NCI-H526 treated with DMSO at 0.1 percent for 48 hours (cell line): ENCODE results near the gene CDC20.
A peak's percentile ranks its signal among the peaks of the same experiment; 100 is the strongest.

Source experiments
- DNase-seq: peaks from one replicate; lab custom pipeline; 2025; lab: John Stamatoyannopoulos, UW

The CDC20 gene

GRCh38 chr1:43329995-43330751 lies 28.6 kb upstream of the CDC20 start:
- no peak for DNase-seq

DNA sequence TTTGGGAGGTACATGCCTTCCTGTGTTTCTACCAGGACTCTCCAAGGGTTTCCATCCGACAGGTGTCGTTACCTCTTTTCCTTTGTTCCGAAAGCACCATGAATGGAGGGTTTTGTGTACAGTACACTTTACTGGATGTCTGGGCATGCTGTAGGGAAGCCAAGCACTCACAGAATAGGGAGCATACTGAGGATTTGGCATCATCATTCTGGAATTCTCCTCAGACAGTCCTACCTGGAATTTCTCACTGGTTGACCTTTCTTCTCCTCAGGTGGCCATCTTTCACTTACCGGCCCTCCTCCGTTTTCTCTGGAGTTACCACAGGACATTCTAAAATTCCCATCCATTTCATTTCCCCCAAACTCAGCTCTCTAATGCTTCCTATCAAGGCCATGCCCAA lies 27.1 kb upstream of the CDC20 start:
- no peak for DNase-seq

- DNase-seq, result no peak
These were observed 24.2 kb upstream of the CDC20 start for GRCh38 chr1:43334453-43335205.

GRCh38 chr1:43337588-43337987 lies 21.2 kb upstream of the CDC20 start, which contains the start of gene MPL:
Gene MPL, plus strand, starts transcription at chr1:43337818. Its CDS starts 31 bp downstream, at chr1:43337849.
- DNase-seq, result no peak

DNA sequence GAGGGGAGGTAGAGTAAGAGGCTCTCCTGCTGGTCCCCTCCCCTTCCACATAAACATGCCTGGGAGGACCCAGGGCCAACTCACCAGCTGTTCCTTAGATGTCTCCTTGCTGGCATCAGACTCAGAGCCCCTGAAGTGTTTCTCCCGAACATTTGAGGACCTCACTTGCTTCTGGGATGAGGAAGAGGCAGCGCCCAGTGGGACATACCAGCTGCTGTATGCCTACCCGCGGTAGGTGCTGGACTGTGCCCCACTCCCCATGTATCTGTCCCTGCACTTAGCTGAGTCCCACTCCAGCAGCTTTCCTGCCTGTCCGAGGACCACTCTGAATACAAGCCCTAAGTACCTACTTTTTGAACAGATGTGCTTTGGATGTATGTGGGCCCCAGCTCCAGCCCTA lies 20.8 kb upstream of the CDC20 start:
- DNase-seq, result no peak

- DNase-seq, result peak; percentile 59
These were observed 19.1 kb upstream of the CDC20 start for GRCh38 chr1:43339584-43340232.

- peak; percentile 99 for DNase-seq
These were observed 18.2 kb upstream of the CDC20 start for GRCh38 chr1:43340559-43340958.

GRCh38 chr1:43344267-43344850 lies 14.4 kb upstream of the CDC20 start:
- no peak for DNase-seq

- DNase-seq, result no peak
These were observed 13.7 kb upstream of the CDC20 start for GRCh38 chr1:43345120-43345519.

DNA sequence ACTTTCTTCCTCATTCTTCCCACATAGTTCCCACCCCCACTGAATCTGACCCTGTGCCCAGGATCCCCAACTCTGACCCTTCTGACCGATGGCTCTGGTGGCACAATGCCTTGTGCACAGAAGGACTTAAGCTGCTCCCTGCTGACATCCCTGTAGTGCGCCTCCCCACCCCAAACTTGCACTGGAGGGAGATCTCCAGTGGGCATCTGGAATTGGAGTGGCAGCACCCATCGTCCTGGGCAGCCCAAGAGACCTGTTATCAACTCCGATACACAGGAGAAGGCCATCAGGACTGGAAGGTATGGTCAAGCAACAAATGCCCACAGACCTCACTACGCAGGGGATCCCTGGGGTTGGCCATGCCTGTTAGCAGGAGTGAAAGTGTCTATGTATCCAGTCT lies 12.1 kb upstream of the CDC20 start:
- no peak for DNase-seq

- peak; percentile 92 for DNase-seq
These were observed 10.4 kb upstream of the CDC20 start for GRCh38 chr1:43348343-43348808.

DNA sequence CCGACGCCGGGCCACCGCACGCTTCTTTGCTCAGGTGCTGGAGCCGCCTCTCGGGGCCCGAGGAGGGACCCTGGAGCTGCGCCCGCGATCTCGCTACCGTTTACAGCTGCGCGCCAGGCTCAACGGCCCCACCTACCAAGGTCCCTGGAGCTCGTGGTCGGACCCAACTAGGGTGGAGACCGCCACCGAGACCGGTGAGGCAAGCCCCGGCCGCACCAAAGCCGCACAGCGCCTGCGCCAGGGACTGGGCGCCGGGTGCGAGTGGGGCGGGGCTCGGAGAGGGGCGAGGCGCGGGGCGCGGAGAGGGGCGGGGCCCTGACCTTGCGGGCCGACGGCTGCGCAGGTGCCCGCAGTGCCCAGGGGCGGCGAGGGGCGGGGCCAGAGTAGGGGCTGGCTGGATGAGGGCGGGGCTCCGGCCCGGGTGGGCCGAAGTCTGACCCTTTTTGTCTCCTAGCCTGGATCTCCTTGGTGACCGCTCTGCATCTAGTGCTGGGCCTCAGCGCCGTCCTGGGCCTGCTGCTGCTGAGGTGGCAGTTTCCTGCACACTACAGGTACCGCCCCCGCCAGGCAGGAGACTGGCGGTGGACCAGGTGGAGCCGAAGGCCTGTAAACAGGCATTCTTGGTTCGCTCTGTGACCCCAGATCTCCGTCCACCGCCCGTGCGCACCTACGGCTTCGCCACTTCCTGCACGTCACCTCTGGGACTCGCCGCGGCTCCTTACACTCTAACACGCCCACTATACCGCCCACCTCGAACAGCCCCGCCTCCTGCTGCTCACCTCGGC lies 9.8 kb upstream of the CDC20 start:
- peak; percentile 95 for DNase-seq

GRCh38 chr1:43349594-43350306 lies 9.0 kb upstream of the CDC20 start:
- DNase-seq, result no peak

- no peak for DNase-seq
These were observed 7.8 kb upstream of the CDC20 start for GRCh38 chr1:43350976-43351375.

GRCh38 chr1:43351421-43352350 lies 7.1 kb upstream of the CDC20 start:
- no peak for DNase-seq

DNA sequence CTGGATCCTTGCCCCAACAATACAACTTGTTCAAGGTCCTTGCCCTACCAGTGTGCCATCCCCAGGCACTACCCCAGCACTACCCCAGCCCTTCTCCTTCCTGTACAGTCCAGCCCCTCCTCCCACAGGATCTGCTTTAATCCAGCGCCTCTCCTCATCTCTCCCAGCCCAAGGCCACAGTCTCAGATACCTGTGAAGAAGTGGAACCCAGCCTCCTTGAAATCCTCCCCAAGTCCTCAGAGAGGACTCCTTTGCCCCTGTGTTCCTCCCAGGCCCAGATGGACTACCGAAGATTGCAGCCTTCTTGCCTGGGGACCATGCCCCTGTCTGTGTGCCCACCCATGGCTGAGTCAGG lies 6.5 kb upstream of the CDC20 start:
- DNase-seq, result no peak

DNA sequence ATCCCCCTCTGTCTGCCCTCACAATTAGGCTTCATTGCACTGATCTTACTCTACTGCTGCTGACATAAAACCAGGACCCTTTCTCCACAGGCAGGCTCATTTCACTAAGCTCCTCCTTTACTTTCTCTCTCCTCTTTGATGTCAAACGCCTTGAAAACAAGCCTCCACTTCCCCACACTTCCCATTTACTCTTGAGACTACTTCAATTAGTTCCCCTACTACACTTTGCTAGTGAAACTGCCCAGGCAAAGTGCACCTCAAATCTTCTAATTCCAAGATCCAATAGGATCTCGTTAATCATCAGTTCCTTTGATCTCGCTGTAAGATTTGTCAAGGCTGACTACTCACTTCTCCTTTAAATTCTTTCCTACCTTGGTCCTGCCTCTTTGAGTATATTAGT lies 5.9 kb upstream of the CDC20 start:
- DNase-seq, result no peak

- DNase-seq, result no peak
These were observed 4.3 kb upstream of the CDC20 start for GRCh38 chr1:43354471-43354870.

DNA sequence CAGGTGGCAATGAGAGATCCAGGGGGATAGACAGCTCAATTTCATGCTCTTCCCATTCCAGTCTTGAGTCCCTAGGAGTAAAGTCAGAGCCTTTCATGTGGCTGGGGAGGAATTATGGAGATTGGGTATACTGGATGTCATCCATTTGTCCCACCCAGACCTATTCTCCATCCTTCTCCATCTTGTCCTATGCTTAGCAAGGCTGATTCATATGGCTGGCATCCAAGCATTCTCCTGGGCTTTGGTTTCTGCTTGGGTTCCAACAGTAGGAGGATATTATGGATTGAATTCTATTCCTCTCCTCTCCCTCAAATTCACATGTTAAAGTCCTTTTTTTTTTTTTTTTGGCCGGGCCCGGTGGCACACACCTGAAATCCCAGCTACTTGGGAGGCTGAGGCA lies 3.8 kb upstream of the CDC20 start:
- DNase-seq, result no peak

GRCh38 chr1:43357251-43357650 lies 1.5 kb upstream of the CDC20 start:
- DNase-seq, result no peak
